Activated gamma-delta T cell treated with Interleukin-2 at 50 U/mL for 16 hours (primary cell): ENCODE data around the gene ZBTB46.

Experiments
- DNase-seq: peaks from one replicate; pipeline ENCODE4 v3.0.0-alpha.2; 2020

Gene ZBTB46

GRCh38 chr20:63744158-63744557, 86.9 kb downstream of the ZBTB46 start:
- no peak for DNase-seq

- DNase-seq, result no peak
These were observed 87.7 kb downstream of the ZBTB46 start for GRCh38 chr20:63743210-63743970.

- no peak for DNase-seq
These were observed 88.6 kb downstream of the ZBTB46 start for GRCh38 chr20:63742381-63743024.

- no peak for DNase-seq
These were observed 89.2 kb downstream of the ZBTB46 start for GRCh38 chr20:63741676-63742380.

GRCh38 chr20:63741354-63741675, 89.7 kb downstream of the ZBTB46 start:
- DNase-seq, result no peak

GRCh38 chr20:63740627-63741353, 90.3 kb downstream of the ZBTB46 start:
- peak; percentile 35 for DNase-seq

- peak; percentile 42 for DNase-seq
These were observed 90.9 kb downstream of the ZBTB46 start for GRCh38 chr20:63740070-63740626.

GRCh38 chr20:63739130-63740069, 91.7 kb downstream of the ZBTB46 start, which contains the start of gene SLC2A4RG:
Gene SLC2A4RG (plus strand): TSS chr20:63739776. CDS start chr20:63739913, 137 bp downstream.
- peak; percentile 59 for DNase-seq

- DNase-seq, result peak; percentile 35
These were observed 92.4 kb downstream of the ZBTB46 start for GRCh38 chr20:63738687-63739129.

GRCh38 chr20:63737945-63738686, 92.9 kb downstream of the ZBTB46 start:
- peak; percentile 24 for DNase-seq

- DNase-seq, result no peak
These were observed 93.4 kb downstream of the ZBTB46 start for GRCh38 chr20:63737695-63737944.

- DNase-seq, result peak; percentile 66
These were observed 94.0 kb downstream of the ZBTB46 start for GRCh38 chr20:63736893-63737694.

- peak; percentile 84 for DNase-seq
These were observed 95.0 kb downstream of the ZBTB46 start, which contains the start of gene LIME1 for GRCh38 chr20:63735859-63736718. Gene LIME1 (plus strand): TSS chr20:63736664. CDS start chr20:63737550, 886 bp downstream.

GRCh38 chr20:63734946-63735858, 95.9 kb downstream of the ZBTB46 start:
- DNase-seq, result no peak

- no peak for DNase-seq
These were observed 96.7 kb downstream of the ZBTB46 start for GRCh38 chr20:63734111-63734945.

GRCh38 chr20:63733579-63734081, 97.4 kb downstream of the ZBTB46 start:
- no peak for DNase-seq

GRCh38 chr20:63733117-63733516, 97.9 kb downstream of the ZBTB46 start:
- no peak for DNase-seq
